IMR-90 (cell line): ENCODE data around the gene SMARCD1. TPM values are rescaled to one million over a fixed set of nuclear protein-coding genes. Genes with fewer than 3 reads are reported as not detected.

ENCODE experiments used
- ATAC-seq: fragments of 200-7000 bp; cut with Tn5 transposase; 2 replicates; pipeline ENCODE4 v1.9.1; 2020; ENCODE audit warnings: low read depth, mild to moderate bottlenecking, moderate library complexity
- BruUV-seq: library from RNA; stranded (reverse); fragments of 400-500 nt; replicated peaks from 2 replicates; lab custom pipeline; 2021; lab: Mats Ljungman, UMichigan
- CTCF ChIA-PET: fragments of 300-600 bp; formaldehyde crosslinking; extraction: SDS; loops from one replicate; lab custom pipeline; 2021; ENCODE audit warnings: antibody characterized with exemption; lab: Yijun Ruan, JAX
- POLR2A ChIA-PET: fragments of 300-600 bp; sonication (Branson Sonifier 250); formaldehyde crosslinking; loops from one replicate; lab custom pipeline; 2022; ENCODE audit warnings: antibody characterized with exemption; ENCODE audit not compliant: unreplicated experiment; lab: Charles Lee
- DNase-seq: peaks from one replicate; pipeline ENCODE4 v3.0.0; 2013
- H2AFZ ChIP-seq: replicated peaks from 2 replicates; pipeline ENCODE3; 2013; ENCODE audit warnings: low read length, mild to moderate bottlenecking; ENCODE audit not compliant: poor library complexity
- H2AK5ac ChIP-seq: 2 replicates; pipeline ENCODE4 v1.6.1; 2013; ENCODE audit warnings: low read depth, low read length, inconsistent platforms
- H2AK9ac ChIP-seq: replicated peaks from 2 replicates; pipeline ENCODE3; 2013; ENCODE audit warnings: mild to moderate bottlenecking, low read depth, low read length, moderate library complexity; ENCODE audit not compliant: poor library complexity
- H2BK120ac ChIP-seq: 2 replicates; pipeline ENCODE4 v1.6.1; 2013; ENCODE audit warnings: low read depth, low read length, inconsistent platforms
- H2BK15ac ChIP-seq: 3 replicates; pipeline ENCODE4 v1.6.1; 2013; ENCODE audit warnings: low read depth, low read length, inconsistent platforms
- H2BK20ac ChIP-seq: 2 replicates; pipeline ENCODE4 v1.6.1; 2013; ENCODE audit warnings: low read depth, mild to moderate bottlenecking, inconsistent platforms, low read length, moderate library complexity
- H2BK5ac ChIP-seq: 2 replicates; pipeline ENCODE4 v1.6.1; 2013; ENCODE audit warnings: mild to moderate bottlenecking, low read depth, low read length, inconsistent platforms; ENCODE audit not compliant: poor library complexity, severe bottlenecking
- H3K14ac ChIP-seq: replicated peaks from 2 replicates; pipeline ENCODE4 v1.6.1; 2013; ENCODE audit warnings: low read depth, low read length, inconsistent platforms
- H3K18ac ChIP-seq: 2 replicates; pipeline ENCODE4 v1.6.1; 2013; ENCODE audit warnings: low read depth, low read length, control low read depth
- H3K23ac ChIP-seq: 2 replicates; pipeline ENCODE4 v1.6.1; 2013; ENCODE audit warnings: low read depth, low read length, inconsistent platforms
- H3K27ac ChIP-seq: 2 replicates; pipeline ENCODE4 v1.5.1; 2013; ENCODE audit warnings: mild to moderate bottlenecking, control low read depth, low read length; ENCODE audit not compliant: insufficient read depth
- H3K27me3 ChIP-seq: 2 replicates; pipeline ENCODE4 v1.6.1; 2013; ENCODE audit warnings: low read length; ENCODE audit not compliant: control insufficient read depth, insufficient read depth
- H3K36me3 ChIP-seq: 2 replicates; pipeline ENCODE4 v1.6.1; 2013; ENCODE audit warnings: low read length, mixed read lengths; ENCODE audit not compliant: control insufficient read depth, insufficient read depth
- H3K4ac ChIP-seq: 2 replicates; pipeline ENCODE4 v1.6.1; 2013; ENCODE audit warnings: low read depth, low read length, inconsistent platforms
- H3K4me1 ChIP-seq: 2 replicates; pipeline ENCODE4 v1.6.1; 2013; ENCODE audit warnings: low read length, mixed read lengths; ENCODE audit not compliant: control insufficient read depth, insufficient read depth
- H3K4me2 ChIP-seq: 2 replicates; pipeline ENCODE4 v1.6.1; 2013; ENCODE audit warnings: low read depth, mild to moderate bottlenecking, control low read depth, low read length, moderate library complexity
- H3K4me3 ChIP-seq: 2 replicates; pipeline ENCODE4 v1.5.1; 2013; ENCODE audit warnings: low read depth, mild to moderate bottlenecking, control low read depth, low read length, moderate library complexity; ENCODE audit not compliant: insufficient read depth
- H3K56ac ChIP-seq: 2 replicates; pipeline ENCODE4 v1.6.1; 2013; ENCODE audit warnings: low read length, inconsistent platforms; ENCODE audit not compliant: insufficient read depth; ENCODE audit errors: extremely low read depth
- H3K79me1 ChIP-seq, 2 experiments: 2 replicates each; pipeline ENCODE4 v1.6.1; 2013; ENCODE audit warnings: low read length in 2 of 2, inconsistent platforms in 1 of 2, low read depth in 1 of 2
- H3K9ac ChIP-seq: 2 replicates; pipeline ENCODE4 v1.6.1; 2013; ENCODE audit warnings: low read depth, low read length, control low read depth
- H3K9me1 ChIP-seq: 2 replicates; pipeline ENCODE4 v1.6.1; 2013; ENCODE audit warnings: low read length, inconsistent platforms; ENCODE audit not compliant: insufficient read depth
- H3K9me3 ChIP-seq: 2 replicates; pipeline ENCODE4 v1.6.1; 2013; ENCODE audit warnings: low read length; ENCODE audit not compliant: control insufficient read depth, insufficient read depth
- H4K20me1 ChIP-seq: 2 replicates; pipeline ENCODE4 v1.6.1; 2013; ENCODE audit warnings: low read length, inconsistent platforms; ENCODE audit not compliant: insufficient read depth
- H4K5ac ChIP-seq: 2 replicates; pipeline ENCODE4 v1.6.1; 2013; ENCODE audit warnings: mild to moderate bottlenecking, low read depth, low read length, control low read depth
- H4K8ac ChIP-seq, 2 experiments: 2 replicates each; pipeline ENCODE4 v1.6.1; 2013; ENCODE audit warnings: low read depth in 2 of 2, low read length in 2 of 2, control low read depth in 1 of 2, inconsistent platforms in 1 of 2
- H4K91ac ChIP-seq: 2 replicates; pipeline ENCODE4 v1.6.1; 2013; ENCODE audit warnings: low read depth, low read length, inconsistent platforms; ENCODE audit not compliant: insufficient read depth
- RCOR1 ChIP-seq: IDR thresholded peaks from 2 replicates; pipeline ENCODE4 v1.6.1; 2012; ENCODE audit warnings: mild to moderate bottlenecking, low read length, improper control_type of control experiment; ENCODE audit not compliant: insufficient replicate concordance
- RFX5 ChIP-seq: IDR thresholded peaks from 2 replicates; pipeline ENCODE4 v1.8.0; 2012; ENCODE audit warnings: low read depth, mild to moderate bottlenecking, low read length, moderate library complexity
- WGBS, 2 experiments: methylation state at CpG; one replicate each; pipeline versions ENCODE4 v1.1.5 to v1.1.7; 2013; ENCODE audit warnings: missing lambda C conversion rate in 2 of 2; ENCODE audit not compliant: insufficient read length in 1 of 2; ENCODE audit errors: extremely low coverage in 2 of 2; 5-methylcytosine and 5-hydroxymethylcytosine counted together
- dilution Hi-C: fragments of 300-500 bp; cut with HindIII; formaldehyde crosslinking; loops from one replicate; pipeline ENCODE4 v1.14.3; 2018; ENCODE audit warnings: low sequenced_read_pairs; ENCODE audit not compliant: unreplicated experiment
- in situ Hi-C: fragments of 300-500 bp; cut with MboI; formaldehyde crosslinking; loops from 3 replicates; pipeline ENCODE4 v1.14.3; 2019; ENCODE audit warnings: low sequenced_read_pairs, inconsistent platforms, mixed read lengths
- intact Hi-C: fragments of 100-400 bp; cut with micrococcal nuclease; formaldehyde crosslinking; loops from 2 replicates; pipeline ENCODE4 v1.10.0; 2022
- polyA plus RNA-seq, 3 experiments: library from polyadenylated mRNA; depleted of rRNA; stranded (reverse); fragments of >200 nt; gene quantifications; 2 replicates each; pipeline ENCODE4 v1.2.3, GENCODE V29; 2012; ENCODE audit warnings: low replicate concordance in 1 of 3
- total RNA-seq: library from RNA; depleted of rRNA; stranded (reverse); fragments of >200 nt; gene quantifications from 2 replicates; pipeline ENCODE4 v1.2.3, GENCODE V29; 2012
- TF ChIP-seq, protein P1 (sequence below): fragments of 150-350 bp; IDR thresholded peaks from 2 replicates; pipeline ENCODE4 v1.6.1; 2017; ENCODE audit warnings: mild to moderate bottlenecking, antibody characterized with exemption, low read length, low read depth

The SMARCD1 gene
- total and polyA plus RNA-seq, 2 of the 4 experiments (the other 2 are of a cell fraction): 28.1 to 47.9 TPM

DNA sequence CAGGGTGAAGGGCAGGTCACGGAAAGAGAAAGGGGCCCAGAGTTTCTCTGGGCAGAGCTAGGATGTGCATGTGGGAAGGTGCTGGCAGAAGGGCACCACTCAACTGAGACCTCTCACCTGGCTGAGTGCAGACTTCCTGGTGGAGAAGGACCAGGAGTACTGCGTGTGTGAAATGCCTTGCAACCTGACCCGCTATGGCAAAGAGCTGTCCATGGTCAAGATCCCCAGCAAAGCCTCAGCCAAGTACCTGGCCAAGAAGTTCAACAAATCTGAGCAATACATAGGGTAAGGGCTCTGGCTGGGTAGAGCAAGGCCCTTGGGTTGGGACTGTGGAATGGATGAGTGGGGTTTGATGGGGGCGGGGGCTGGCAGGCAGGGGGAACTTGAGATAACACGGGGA, 5.4 kb upstream of the SMARCD1 start:
- Histone ChIP-seq H3K27me3 (no peaks in the 10 kb centered on the region), H4K20me1 (no peaks in the 10 kb centered on the region), H2AFZ (no peak overlapping the region), H2BK20ac (no peak overlapping the region), H3K14ac (no peak overlapping the region), H3K9me3 (no peaks in the 10 kb centered on the region), H3K4ac (no peak overlapping the region), H2AK9ac (no peak overlapping the region), H2BK120ac (no peak overlapping the region), H3K56ac (no peak overlapping the region), H3K36me3 (no peaks in the 10 kb centered on the region), H3K27ac (no peak overlapping the region), H2BK15ac (no peak overlapping the region), H3K23ac (no peak overlapping the region), H4K8ac (no peak overlapping the region), H3K9me1 (no peaks in the 10 kb centered on the region), H3K4me3 (no peak overlapping the region), H3K18ac (no peak overlapping the region), H4K91ac (no peak overlapping the region), H3K79me1 (peaks cover 3 to 11% of the 10 kb centered on the region in 2 experiments), H2BK5ac (no peak overlapping the region), H2AK5ac (no peak overlapping the region; the same call in 1 of the 2 replicates), H3K4me1 (peaks cover 5% of the 10 kb centered on the region), H3K4me2 (no peak overlapping the region), H3K9ac (no peak overlapping the region), H4K5ac (no peak overlapping the region)
- TF ChIP-seq RFX5: no peak
- TF ChIP-seq, protein P1, sequence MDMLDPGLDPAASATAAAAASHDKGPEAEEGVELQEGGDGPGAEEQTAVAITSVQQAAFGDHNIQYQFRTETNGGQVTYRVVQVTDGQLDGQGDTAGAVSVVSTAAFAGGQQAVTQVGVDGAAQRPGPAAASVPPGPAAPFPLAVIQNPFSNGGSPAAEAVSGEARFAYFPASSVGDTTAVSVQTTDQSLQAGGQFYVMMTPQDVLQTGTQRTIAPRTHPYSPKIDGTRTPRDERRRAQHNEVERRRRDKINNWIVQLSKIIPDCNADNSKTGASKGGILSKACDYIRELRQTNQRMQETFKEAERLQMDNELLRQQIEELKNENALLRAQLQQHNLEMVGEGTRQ: no peak
- TF ChIP-seq RCOR1: no peak
- DNase-seq: no peak
- dilution Hi-C loops (no loop called here), in situ Hi-C loops (no loop called here), intact Hi-C loops (no loop called here)
- BruUV-seq: no TSS peak
- ATAC-seq: no peak
- CTCF ChIA-PET: no interaction called here
- POLR2A ChIA-PET: no interaction called here
- 83% methylated on average over 1 of the region's 5 CpGs; no CpG with 5 or more reads in 1 of the 2 experiments for WGBS, 2 experiments
